ENCODE results near the gene CLEC10A. TPM values are rescaled to one million over a fixed set of nuclear protein-coding genes. Genes with fewer than 3 reads are reported as not detected.
"Not testable (repeated sequence)": the region's sequence is repeated elsewhere in the genome, so short reads cannot be mapped to it uniquely, and the experiment has no call there.

CLEC10A gene
- not detected in 2 replicates for total RNA-seq

GRCh38 chr17:7079581-7080455, at the start of gene CLEC10A:
Gene CLEC10A (minus strand): TSS chr17:7080251. CDS start chr17:7078812, 1,439 bp downstream.
- no peak for DNase-seq (ENCODE audit: extremely low read depth, low read depth, low spot score)

- DNase-seq (ENCODE audit: extremely low read depth, low read depth, low spot score): no peak
Observed at GRCh38 chr17:7129311-7129710, 49.3 kb upstream of the CLEC10A start.

- DNase-seq (ENCODE audit: extremely low read depth, low read depth, low spot score): no peak
Observed at GRCh38 chr17:7128160-7128559, 48.1 kb upstream of the CLEC10A start.

GRCh38 chr17:7127501-7127900, 47.5 kb upstream of the CLEC10A start:
- DNase-seq (ENCODE audit: extremely low read depth, low read depth, low spot score): not testable (repeated sequence)

GRCh38 chr17:7126386-7126785, 46.3 kb upstream of the CLEC10A start:
- DNase-seq (ENCODE audit: extremely low read depth, low read depth, low spot score): not testable (repeated sequence)

GRCh38 chr17:7124923-7125322, 44.9 kb upstream of the CLEC10A start:
- DNase-seq (ENCODE audit: extremely low read depth, low read depth, low spot score): no peak

- no peak for DNase-seq (ENCODE audit: extremely low read depth, low read depth, low spot score)
Observed at GRCh38 chr17:7123844-7124243, 43.8 kb upstream of the CLEC10A start.

- no peak for DNase-seq (ENCODE audit: extremely low read depth, low read depth, low spot score)
Observed at GRCh38 chr17:7122381-7122780, 42.3 kb upstream of the CLEC10A start.

- not testable (repeated sequence) for DNase-seq (ENCODE audit: extremely low read depth, low read depth, low spot score)
Observed at GRCh38 chr17:7120635-7121034, 40.6 kb upstream of the CLEC10A start.

- no peak for DNase-seq (ENCODE audit: extremely low read depth, low read depth, low spot score)
Observed at GRCh38 chr17:7120123-7120522, 40.1 kb upstream of the CLEC10A start.

GRCh38 chr17:7119314-7119713, 39.3 kb upstream of the CLEC10A start:
- DNase-seq (ENCODE audit: extremely low read depth, low read depth, low spot score): no peak

- no peak for DNase-seq (ENCODE audit: extremely low read depth, low read depth, low spot score)
Observed at GRCh38 chr17:7114875-7115614, 35.0 kb upstream of the CLEC10A start.

GRCh38 chr17:7114241-7114874, 34.3 kb upstream of the CLEC10A start, which contains the start of gene ASGR2:
Gene ASGR2 (minus strand): TSS chr17:7114822. CDS start chr17:7114240, 582 bp downstream.
- DNase-seq (ENCODE audit: extremely low read depth, low read depth, low spot score): no peak

- DNase-seq (ENCODE audit: extremely low read depth, low read depth, low spot score): no peak
Observed at GRCh38 chr17:7113273-7114071, 33.4 kb upstream of the CLEC10A start.

GRCh38 chr17:7112510-7113108, 32.6 kb upstream of the CLEC10A start:
- DNase-seq (ENCODE audit: extremely low read depth, low read depth, low spot score): no peak

GRCh38 chr17:7111784-7112509, 31.9 kb upstream of the CLEC10A start:
- DNase-seq (ENCODE audit: extremely low read depth, low read depth, low spot score): no peak

- no peak for DNase-seq (ENCODE audit: extremely low read depth, low read depth, low spot score)
Observed at GRCh38 chr17:7110617-7111306, 30.7 kb upstream of the CLEC10A start.

- no peak for DNase-seq (ENCODE audit: extremely low read depth, low read depth, low spot score)
Observed at GRCh38 chr17:7109461-7110322, 29.6 kb upstream of the CLEC10A start.

Data from glomerular endothelial cell (primary cell).